HG03045 (cell line): Measurements from ENCODE around the gene KLHL24.
A peak's percentile ranks its signal among the peaks of the same experiment; 100 is the strongest.
"Not testable (repeated sequence)": the region's sequence is repeated elsewhere in the genome, so short reads cannot be mapped to it uniquely, and the experiment has no call there.

Source experiments
- ATAC-seq: cut with Tn5 transposase; IDR thresholded peaks from one replicate; pipeline ENCODE4 v1.9.1; 2021; ENCODE audit warnings: mild to moderate bottlenecking, moderate library complexity; ENCODE audit not compliant: unreplicated experiment

Gene KLHL24

GRCh38 chr3:183635431-183636220 lies at the start of gene KLHL24:
Gene KLHL24, plus strand, starts transcription at chr3:183635623. Its CDS starts 14,734 bp downstream, at chr3:183650357.
- peak; percentile 88 for ATAC-seq

GRCh38 chr3:183586477-183586876 lies 48.9 kb upstream of the KLHL24 start:
- ATAC-seq, result no peak

- no peak for ATAC-seq
Observed at GRCh38 chr3:183587336-183587735, 48.1 kb upstream of the KLHL24 start.

- no peak for ATAC-seq
Observed at GRCh38 chr3:183590442-183590841, 45.0 kb upstream of the KLHL24 start.

- ATAC-seq, result peak; percentile 86
Observed at GRCh38 chr3:183591881-183592521, 43.4 kb upstream of the KLHL24 start.

GRCh38 chr3:183592821-183593220 lies 42.6 kb upstream of the KLHL24 start:
- no peak for ATAC-seq

GRCh38 chr3:183594636-183595035 lies 40.8 kb upstream of the KLHL24 start:
- ATAC-seq, result no peak

- ATAC-seq, result no peak
Observed at GRCh38 chr3:183597959-183598358, 37.5 kb upstream of the KLHL24 start.

GRCh38 chr3:183611326-183611725 lies 24.1 kb upstream of the KLHL24 start:
- ATAC-seq, result not testable (repeated sequence)

GRCh38 chr3:183613366-183614285 lies 21.8 kb upstream of the KLHL24 start:
- no peak for ATAC-seq

- ATAC-seq, result no peak
Observed at GRCh38 chr3:183618542-183618941, 16.9 kb upstream of the KLHL24 start.

- ATAC-seq, result no peak
Observed at GRCh38 chr3:183619010-183619409, 16.4 kb upstream of the KLHL24 start.

GRCh38 chr3:183619624-183620251 lies 15.7 kb upstream of the KLHL24 start:
- ATAC-seq, result no peak

- ATAC-seq, result no peak
Observed at GRCh38 chr3:183620252-183620628, 15.2 kb upstream of the KLHL24 start.

GRCh38 chr3:183622473-183622872 lies 12.9 kb upstream of the KLHL24 start:
- not testable (repeated sequence) for ATAC-seq

- ATAC-seq, result no peak
Observed at GRCh38 chr3:183626877-183627594, 8.4 kb upstream of the KLHL24 start.

- ATAC-seq, result no peak
Observed at GRCh38 chr3:183629546-183630301, 5.7 kb upstream of the KLHL24 start.

GRCh38 chr3:183631715-183632114 lies 3.7 kb upstream of the KLHL24 start:
- no peak for ATAC-seq

GRCh38 chr3:183632725-183633124 lies 2.7 kb upstream of the KLHL24 start:
- not testable (repeated sequence) for ATAC-seq
